GM10266 (cell line): ENCODE measurements around the gene TP53AIP1.

ENCODE experiments used
- DNase-seq: peaks from one replicate; pipeline ENCODE4 v3.0.0; 2012; ENCODE audit errors: extremely low spot score
- TF ChIP-seq, protein P1 (sequence below): IDR thresholded peaks from 2 replicates; pipeline ENCODE4 v1.5.1; 2012; ENCODE audit warnings: mild to moderate bottlenecking, low read depth; ENCODE audit not compliant: control insufficient read depth, insufficient read depth; ENCODE audit errors: missing control alignments

TP53AIP1 gene

DNA sequence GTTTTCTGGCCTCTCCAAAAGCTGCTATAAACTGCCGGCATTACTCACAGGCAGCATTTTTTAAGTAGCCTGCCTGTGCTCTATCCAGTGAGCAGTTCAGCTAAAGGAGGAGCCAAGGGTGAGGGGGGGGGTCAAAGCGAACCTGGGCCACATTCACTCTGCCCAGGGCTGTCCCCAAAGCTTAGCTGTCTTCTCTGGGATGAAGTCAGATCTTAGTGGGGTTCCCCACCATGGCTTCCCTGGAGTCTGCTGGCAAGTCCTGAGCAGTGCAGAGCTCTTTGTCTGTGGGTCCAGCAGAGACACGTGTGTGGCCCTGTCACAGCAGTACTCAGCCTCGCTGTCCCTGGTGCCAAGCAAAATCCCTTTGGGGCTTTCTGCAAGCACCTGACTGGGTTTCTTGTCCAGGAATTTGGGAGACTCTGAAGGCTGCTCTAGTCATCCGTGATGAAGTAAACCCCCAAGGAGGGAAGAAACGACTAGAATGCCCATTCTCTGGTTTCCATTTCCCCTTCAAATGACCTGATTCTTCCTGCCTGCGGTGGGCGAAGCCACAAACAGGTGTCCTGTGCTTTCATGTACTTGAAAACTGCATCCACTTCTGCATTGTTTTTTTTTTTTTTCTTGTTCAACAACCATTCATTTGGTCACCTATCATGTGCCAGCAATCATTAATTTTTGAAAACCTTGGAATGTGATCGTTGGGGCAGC is 48.9 kb downstream of the TP53AIP1 start:
- TF ChIP-seq, protein P1, sequence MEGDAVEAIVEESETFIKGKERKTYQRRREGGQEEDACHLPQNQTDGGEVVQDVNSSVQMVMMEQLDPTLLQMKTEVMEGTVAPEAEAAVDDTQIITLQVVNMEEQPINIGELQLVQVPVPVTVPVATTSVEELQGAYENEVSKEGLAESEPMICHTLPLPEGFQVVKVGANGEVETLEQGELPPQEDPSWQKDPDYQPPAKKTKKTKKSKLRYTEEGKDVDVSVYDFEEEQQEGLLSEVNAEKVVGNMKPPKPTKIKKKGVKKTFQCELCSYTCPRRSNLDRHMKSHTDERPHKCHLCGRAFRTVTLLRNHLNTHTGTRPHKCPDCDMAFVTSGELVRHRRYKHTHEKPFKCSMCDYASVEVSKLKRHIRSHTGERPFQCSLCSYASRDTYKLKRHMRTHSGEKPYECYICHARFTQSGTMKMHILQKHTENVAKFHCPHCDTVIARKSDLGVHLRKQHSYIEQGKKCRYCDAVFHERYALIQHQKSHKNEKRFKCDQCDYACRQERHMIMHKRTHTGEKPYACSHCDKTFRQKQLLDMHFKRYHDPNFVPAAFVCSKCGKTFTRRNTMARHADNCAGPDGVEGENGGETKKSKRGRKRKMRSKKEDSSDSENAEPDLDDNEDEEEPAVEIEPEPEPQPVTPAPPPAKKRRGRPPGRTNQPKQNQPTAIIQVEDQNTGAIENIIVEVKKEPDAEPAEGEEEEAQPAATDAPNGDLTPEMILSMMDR: no peak
- DNase-seq: no peak

DNA sequence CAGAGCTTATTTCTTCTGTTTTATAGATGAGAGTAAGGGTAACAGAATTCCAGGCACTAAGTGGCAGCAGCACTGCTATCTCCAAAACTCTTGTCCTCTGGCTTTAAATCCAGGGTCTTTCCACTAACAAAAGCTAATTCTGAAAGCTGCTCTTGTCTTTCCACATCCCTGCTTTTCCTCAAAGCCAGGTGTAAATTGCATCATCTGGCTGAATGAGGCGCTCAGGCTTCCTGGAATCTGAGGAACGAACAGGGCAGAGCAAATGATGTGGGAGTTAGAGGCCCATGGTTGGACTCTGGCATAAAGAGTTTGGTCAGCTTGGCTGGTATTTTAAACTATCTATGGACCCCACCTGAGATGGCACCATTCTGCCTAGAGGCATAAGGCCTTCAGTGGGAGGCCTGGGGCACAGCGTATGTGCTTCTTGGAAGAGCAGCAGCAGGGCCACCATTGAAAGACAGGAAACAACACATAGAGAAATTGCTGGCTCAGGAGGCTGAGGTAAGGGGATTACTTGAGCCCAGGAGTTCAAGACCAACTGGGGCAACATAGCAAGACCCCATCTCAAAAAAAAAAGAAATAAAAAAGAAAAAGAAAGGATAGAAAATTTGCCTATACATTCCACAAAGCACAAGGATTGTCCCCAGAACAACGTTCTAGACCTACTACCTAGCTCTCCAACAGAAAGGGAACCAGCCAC is 49.7 kb downstream of the TP53AIP1 start:
- no peak for DNase-seq
- TF ChIP-seq, protein P1: no peak

DNA sequence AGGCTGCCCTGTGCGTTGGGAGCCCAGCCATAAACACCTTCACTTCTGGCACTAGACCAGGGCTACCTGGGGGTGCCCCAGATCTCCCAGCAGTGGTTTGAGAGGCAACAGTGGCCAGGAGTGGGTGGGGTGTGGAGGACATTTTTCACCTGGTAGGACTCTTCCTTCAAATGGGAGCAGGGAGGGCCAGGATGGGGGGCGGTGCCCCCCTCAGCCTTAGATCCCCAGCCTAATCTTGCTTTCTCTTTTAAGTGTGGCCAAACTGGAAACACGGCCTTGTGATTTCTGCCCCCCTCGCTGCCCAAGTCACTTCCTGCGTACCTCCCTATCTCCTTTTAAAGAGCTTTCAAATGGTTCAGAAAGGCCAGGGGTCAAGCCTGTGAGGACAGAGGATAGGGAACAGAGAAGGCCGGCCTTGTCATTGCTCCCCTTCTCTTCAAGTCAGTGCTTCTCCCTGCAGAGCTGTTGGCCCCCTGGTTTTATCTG is 50.7 kb downstream of the TP53AIP1 start:
- TF ChIP-seq, protein P1: no peak
- DNase-seq: no peak

DNA sequence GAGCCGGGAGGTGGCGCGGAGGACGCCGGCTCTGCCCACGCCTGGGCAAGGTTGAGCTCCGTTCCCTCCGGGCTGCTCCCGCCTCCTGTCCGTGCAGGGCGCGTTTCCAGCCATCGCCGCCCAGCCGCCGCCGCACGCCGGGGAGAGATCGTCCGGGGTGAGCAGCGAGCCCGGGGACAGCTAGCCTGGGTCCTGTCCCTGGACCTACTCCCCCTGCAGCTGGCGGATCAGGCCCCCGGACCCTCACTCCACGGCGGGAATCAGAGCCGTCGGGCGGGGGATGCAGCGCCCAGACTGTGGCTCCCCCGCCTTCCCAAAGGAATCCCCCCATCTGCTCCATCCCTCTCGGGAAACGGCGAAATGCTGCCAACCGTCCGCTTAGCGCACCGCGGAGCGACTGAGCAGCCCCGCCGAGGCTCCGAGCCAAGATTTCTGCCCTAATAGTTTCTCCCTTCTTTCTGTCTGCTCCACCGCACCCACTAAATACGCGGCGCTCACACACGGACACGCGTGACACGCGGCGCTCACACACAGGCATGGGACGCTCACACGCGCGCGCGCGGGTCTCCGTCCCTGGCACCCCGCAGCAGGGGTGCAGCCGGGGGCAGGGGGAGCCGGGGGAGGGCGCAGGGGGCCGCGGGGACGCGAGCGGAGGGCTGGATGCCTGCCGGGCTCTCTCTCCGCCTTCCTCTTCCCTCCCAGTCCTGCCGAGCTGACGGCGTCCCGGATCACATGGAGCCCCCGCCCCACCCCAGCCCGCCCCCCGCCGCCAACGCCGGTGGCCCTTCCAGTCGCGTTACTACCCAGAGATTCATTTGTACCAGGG is 51.9 kb downstream of the TP53AIP1 start, which contains the start of gene KCNJ5:
Gene KCNJ5 (plus strand): TSS at position 814 of the 826 bp plus-strand sequence. CDS start 19,918 bp downstream, outside the sequence.
- TF ChIP-seq, protein P1: no peak
- no peak for DNase-seq

DNA sequence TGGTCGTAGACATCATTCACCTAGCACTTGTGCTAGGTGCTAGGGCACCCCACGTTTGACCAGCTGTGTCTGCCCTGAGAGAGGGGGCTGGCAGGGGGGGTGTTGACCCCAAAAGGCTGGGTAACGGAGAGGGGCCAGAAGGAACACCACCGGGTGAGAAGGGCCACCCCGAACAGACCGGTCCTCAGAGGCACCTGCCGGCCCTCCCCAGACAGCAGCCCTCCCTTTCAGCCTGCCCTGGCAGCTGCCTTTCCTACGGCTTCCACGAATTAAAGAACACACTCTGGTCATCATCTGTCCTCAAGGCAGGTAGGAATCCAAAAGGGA is 52.5 kb downstream of the TP53AIP1 start:
- TF ChIP-seq, protein P1: no peak
- DNase-seq: no peak

- TF ChIP-seq, protein P1: no peak
- no peak for DNase-seq
These were observed 52.9 kb downstream of the TP53AIP1 start for GRCh38 chr11:128889657-128890213.
